Upper lobe of left lung (tissue), 4 donors: ENCODE results near the gene AOAH.

ENCODE experiments used
- EP300 ChIP-seq, 4 donors: sonication (generic); formaldehyde crosslinking; IDR thresholded peaks; one replicate each; pipeline ENCODE4 v1.5.1; 2017; ENCODE audit warnings: antibody characterized with exemption in 4 of 4, control low read depth in 2 of 4
- POLR2A ChIP-seq, 4 donors: fragments of 450-650 bp; IDR thresholded peaks; one replicate each; pipeline ENCODE4 v1.5.1; 2016 to 2017; ENCODE audit warnings: antibody characterized with exemption in 4 of 4, mild to moderate bottlenecking in 2 of 4
- TF ChIP-seq, protein P1 (sequence below), 6 experiments: fragments of 450-650 bp in 4 of 6; fragments of 200-600 bp in 2 of 6; sonication (generic) in 2 of 6; IDR thresholded peaks; one replicate each; pipeline ENCODE4 v1.5.1; 2016 to 2019; ENCODE audit warnings: antibody characterized with exemption in 6 of 6

GRCh38 chr7:36526863-36527548 is 197.3 kb downstream of the AOAH start:
- no peak for TF ChIP-seq POLR2A (IDR thresholded peaks at IDR 0.05)
- TF ChIP-seq EP300 (IDR thresholded peaks at IDR 0.05), result no peak
- TF ChIP-seq, protein P1, sequence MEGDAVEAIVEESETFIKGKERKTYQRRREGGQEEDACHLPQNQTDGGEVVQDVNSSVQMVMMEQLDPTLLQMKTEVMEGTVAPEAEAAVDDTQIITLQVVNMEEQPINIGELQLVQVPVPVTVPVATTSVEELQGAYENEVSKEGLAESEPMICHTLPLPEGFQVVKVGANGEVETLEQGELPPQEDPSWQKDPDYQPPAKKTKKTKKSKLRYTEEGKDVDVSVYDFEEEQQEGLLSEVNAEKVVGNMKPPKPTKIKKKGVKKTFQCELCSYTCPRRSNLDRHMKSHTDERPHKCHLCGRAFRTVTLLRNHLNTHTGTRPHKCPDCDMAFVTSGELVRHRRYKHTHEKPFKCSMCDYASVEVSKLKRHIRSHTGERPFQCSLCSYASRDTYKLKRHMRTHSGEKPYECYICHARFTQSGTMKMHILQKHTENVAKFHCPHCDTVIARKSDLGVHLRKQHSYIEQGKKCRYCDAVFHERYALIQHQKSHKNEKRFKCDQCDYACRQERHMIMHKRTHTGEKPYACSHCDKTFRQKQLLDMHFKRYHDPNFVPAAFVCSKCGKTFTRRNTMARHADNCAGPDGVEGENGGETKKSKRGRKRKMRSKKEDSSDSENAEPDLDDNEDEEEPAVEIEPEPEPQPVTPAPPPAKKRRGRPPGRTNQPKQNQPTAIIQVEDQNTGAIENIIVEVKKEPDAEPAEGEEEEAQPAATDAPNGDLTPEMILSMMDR (IDR thresholded peaks at IDR 0.05), result no peak
